Endothelial cell of umbilical vein (primary cell): Measurements from ENCODE around the gene NGEF. TPM values are rescaled to one million over a fixed set of nuclear protein-coding genes. Genes with fewer than 3 reads are reported as not detected.

Experiments
- BruUV-seq: library from RNA; stranded (reverse); fragments of 400-500 nt; replicated peaks from 2 replicates; lab custom pipeline; 2021; lab: Mats Ljungman, UMichigan
- CTCF ChIA-PET: fragments of 300-600, 350-600 bp; sonication (Branson Sonifier 250); formaldehyde crosslinking; loops from one replicate; lab custom pipeline; 2021; ENCODE audit warnings: antibody characterized with exemption, inconsistent platforms; lab: Charles Lee
- POLR2A ChIA-PET: fragments of 300-600, 350-600 bp; sonication (Branson Sonifier 250); formaldehyde crosslinking; loops from one replicate; lab custom pipeline; 2021; ENCODE audit warnings: antibody characterized with exemption, inconsistent platforms; lab: Charles Lee
- DNase-seq: peaks from one replicate; pipeline ENCODE4 v3.0.0-alpha.2; 2011; ENCODE audit warnings: low read depth, low spot score
- FAIRE-seq: peaks from 2 replicates; lab custom pipeline; 2011; peaks lifted over from hg19 to GRCh38; lab: Jason Lieb, UNC
- H2AFZ ChIP-seq: 2 replicates; pipeline ENCODE4 v1.6.0; 2012; ENCODE audit warnings: low read depth, low read length, control low read depth, inconsistent platforms
- H3K27ac ChIP-seq: 2 replicates; pipeline ENCODE4 v1.5.1; 2011; ENCODE audit warnings: low read depth, mild to moderate bottlenecking, control low read depth, low read length, moderate library complexity; ENCODE audit not compliant: insufficient read depth
- H3K27me3 ChIP-seq, 2 experiments: 2 replicates each; pipeline versions ENCODE4 v1.6.0 to v1.6.1; 2011; ENCODE audit warnings: low read length in 2 of 2, mixed read lengths in 1 of 2; ENCODE audit not compliant: control insufficient read depth in 2 of 2, insufficient read depth in 2 of 2
- H3K36me3 ChIP-seq, 2 experiments: 2 replicates in 1 of 2; 3 replicates in 1 of 2; pipeline ENCODE4 v1.5.1; 2011; ENCODE audit warnings: low read length in 2 of 2, mild to moderate bottlenecking in 1 of 2, moderate library complexity in 1 of 2; ENCODE audit not compliant: control insufficient read depth in 2 of 2, insufficient read depth in 2 of 2; ENCODE audit errors: extremely low read depth in 1 of 2
- H3K4me1 ChIP-seq: 3 replicates; pipeline ENCODE4 v1.5.1; 2011; ENCODE audit warnings: mild to moderate bottlenecking, low read length; ENCODE audit not compliant: control insufficient read depth, insufficient read depth; ENCODE audit errors: extremely low read depth
- H3K4me2 ChIP-seq: 2 replicates; pipeline ENCODE4 v1.6.1; 2011; ENCODE audit warnings: low read length, control low read depth, mixed read lengths; ENCODE audit not compliant: insufficient read depth
- H3K4me3 ChIP-seq, 3 experiments: fragments of 200-600 bp in 1 of 3; sonication (generic), shearing (Covaris generic) in 1 of 3; replicated peaks in 1 of 3; 2 replicates each; pipeline ENCODE4 v1.5.1; 2011 to 2016; ENCODE audit warnings: control low read depth in 3 of 3, low read length in 3 of 3, mild to moderate bottlenecking in 2 of 3, inconsistent platforms in 1 of 3, low read depth in 1 of 3, moderate library complexity in 1 of 3; ENCODE audit not compliant: insufficient read depth in 1 of 3
- H3K79me2 ChIP-seq: 2 replicates; pipeline ENCODE4 v1.6.0; 2012; ENCODE audit warnings: low read length, inconsistent platforms; ENCODE audit not compliant: control insufficient read depth, insufficient read depth
- H3K9ac ChIP-seq: replicated peaks from 2 replicates; pipeline ENCODE3; 2011; ENCODE audit warnings: low read length, control low read depth; ENCODE audit not compliant: insufficient read depth; ENCODE audit errors: extremely low read depth
- H3K9me1 ChIP-seq: replicated peaks from 3 replicates; pipeline ENCODE4 v1.6.0; 2011; ENCODE audit warnings: mild to moderate bottlenecking, low read length; ENCODE audit not compliant: control insufficient read depth, insufficient read depth; ENCODE audit errors: extremely low read depth
- H3K9me3 ChIP-seq: replicated peaks from 2 replicates; pipeline ENCODE4 v1.5.1; 2012; ENCODE audit warnings: low read length, inconsistent platforms; ENCODE audit not compliant: control insufficient read depth, insufficient read depth
- H4K20me1 ChIP-seq: replicated peaks from 2 replicates; pipeline ENCODE3; 2011; ENCODE audit warnings: mild to moderate bottlenecking, low read length; ENCODE audit not compliant: control insufficient read depth, insufficient read depth; ENCODE audit errors: extremely low read depth
- CTCF ChIP-seq, 2 donors: IDR thresholded peaks; 1 replicate in 1 of 2; 2 replicates in 1 of 2; pipeline ENCODE4 v1.5.1; 2011; ENCODE audit warnings: low read length in 2 of 2, mild to moderate bottlenecking in 2 of 2, moderate library complexity in 2 of 2, control low read depth in 1 of 2, inconsistent platforms in 1 of 2, low read depth in 1 of 2; ENCODE audit not compliant: insufficient read depth in 1 of 2; ENCODE audit errors: extremely low read depth in 1 of 2
- EZH2 ChIP-seq: IDR thresholded peaks from 2 replicates; pipeline ENCODE4 v1.6.1; 2012; ENCODE audit warnings: borderline replicate concordance, low read depth, mild to moderate bottlenecking, moderate library complexity, low read length, inconsistent platforms; ENCODE audit not compliant: severe bottlenecking
- FOS ChIP-seq: IDR thresholded peaks from 2 replicates; pipeline ENCODE4 v1.6.1; 2011; ENCODE audit warnings: mild to moderate bottlenecking, low read length, moderate library complexity, borderline replicate concordance; ENCODE audit not compliant: insufficient read depth
- GATA2 ChIP-seq: IDR thresholded peaks from 2 replicates; pipeline ENCODE4 v1.7.0; 2011; ENCODE audit warnings: low read depth, mild to moderate bottlenecking, moderate library complexity, mixed read lengths, low read length; ENCODE audit not compliant: insufficient read length, insufficient read depth
- JUN ChIP-seq: IDR thresholded peaks from 2 replicates; pipeline ENCODE4 v1.6.1; 2011; ENCODE audit warnings: borderline replicate concordance, low read depth; ENCODE audit not compliant: insufficient read length, insufficient read depth
- MYC ChIP-seq: IDR thresholded peaks from one replicate; pipeline ENCODE4 v1.6.1; 2011; ENCODE audit warnings: mild to moderate bottlenecking, low read depth, low read length
- POLR2A ChIP-seq: IDR thresholded peaks from 2 replicates; pipeline ENCODE4 v1.6.1; 2012; ENCODE audit warnings: low read depth, mild to moderate bottlenecking, control low read depth, low read length
- POLR2AphosphoS5 ChIP-seq: IDR thresholded peaks from 2 replicates; pipeline ENCODE4 v1.6.1; 2012; ENCODE audit warnings: low read depth, mild to moderate bottlenecking, control low read depth, low read length, moderate library complexity; ENCODE audit not compliant: insufficient read depth
- dilution Hi-C: fragments of 300-500 bp; cut with MboI; formaldehyde crosslinking; loops from one replicate; pipeline ENCODE4 v1.15.0; 2019; ENCODE audit warnings: low sequenced_read_pairs; ENCODE audit not compliant: extremely low pct_ligation_motif_present
- intact Hi-C: fragments of 100-400 bp; cut with micrococcal nuclease; formaldehyde crosslinking; loops from one replicate; pipeline ENCODE4 v1.10.0; 2022
- polyA plus RNA-seq, 4 experiments: library from polyadenylated mRNA; depleted of rRNA in 3 of 4; stranded (reverse) in 3 of 4; unstranded in 1 of 4; fragments of >200 nt; gene quantifications; 2 replicates each; pipeline versions ENCODE4 v1.2.1 to v1.2.3, GENCODE V29; 2011 to 2012; ENCODE audit warnings: missing spikeins in 1 of 4
- total RNA-seq: library from RNA; stranded (reverse); gene quantifications from 2 replicates; pipeline ENCODE4 v1.2.3, GENCODE V29; 2021
- TF ChIP-seq, protein P1 (sequence below): IDR thresholded peaks from 2 replicates; pipeline ENCODE4 v1.6.1; 2011; ENCODE audit not compliant: insufficient read depth, insufficient read length

Gene NGEF
- total and polyA plus RNA-seq, 2 donors (not counting 3 experiments of a cell fraction or from before 2014, with no cell fraction given) = 0.22 to 0.41 TPM

DNA sequence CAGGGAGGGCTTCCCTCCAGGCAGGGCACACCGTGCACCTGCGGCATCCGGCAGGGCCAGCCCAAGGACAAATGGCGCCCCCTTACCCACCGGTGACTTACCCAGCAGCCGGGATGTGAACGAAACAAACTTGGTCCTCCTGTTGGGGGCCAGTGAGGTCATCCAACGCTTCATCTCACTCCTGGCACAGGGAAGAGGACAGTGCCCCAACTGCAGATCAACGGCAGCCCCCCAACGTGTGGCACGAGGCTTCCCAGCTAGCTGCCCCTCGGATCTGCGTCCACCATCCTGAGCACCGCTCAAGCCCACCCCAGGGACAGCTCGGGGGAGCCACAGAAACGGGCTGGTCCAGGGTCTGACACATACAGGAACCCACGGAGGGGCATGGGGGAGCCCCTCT, 131.0 kb downstream of the NGEF start:
- ChIA-PET CTCF (interaction anchor here (1.6 kb wide), 1 partner anchor 20 kb away, joined by 4 read pairs; no protein-coding TSS in a partner anchor), POLR2A (no interaction called here)
- H2AFZ ChIP-seq = no peak overlapping the region
- TF ChIP-seq CTCF (IDR thresholded peaks at IDR 0.05; ENCODE audit: extremely low read depth in 1 of 2, insufficient read depth in 1 of 2, low read depth in 1 of 2, low read length in 2 of 2) = no peak
- TF ChIP-seq, protein P1, sequence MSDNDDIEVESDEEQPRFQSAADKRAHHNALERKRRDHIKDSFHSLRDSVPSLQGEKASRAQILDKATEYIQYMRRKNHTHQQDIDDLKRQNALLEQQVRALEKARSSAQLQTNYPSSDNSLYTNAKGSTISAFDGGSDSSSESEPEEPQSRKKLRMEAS = no peak
- H3K79me2 ChIP-seq = no peaks in the 10 kb centered on the region
- dilution Hi-C loops = no loop called here
- FAIRE-seq (no peak), DNase-seq (no peak)
- no peaks in the 10 kb centered on the region for H4K20me1 ChIP-seq
- H3K9me3 ChIP-seq = no peaks in the 10 kb centered on the region
- no peak overlapping the region for H3K4me2 ChIP-seq
- no peaks in the 10 kb centered on the region for H3K9me1 ChIP-seq
- no peaks in the 10 kb centered on the region for H3K27me3 ChIP-seq
- no TSS peak for BruUV-seq
- H3K4me3 ChIP-seq = no peak overlapping the region
- no peaks in the 10 kb centered on the region for H3K36me3 ChIP-seq
- intact Hi-C loops = loop anchor here (10.0 kb wide), 1 partner anchor 173 kb away; no protein-coding TSS in a partner anchor
- H3K27ac ChIP-seq = no peak overlapping the region
- H3K4me1 ChIP-seq = no peaks in the 10 kb centered on the region
- no peak overlapping the region for H3K9ac ChIP-seq

- Histone ChIP-seq H3K79me2 (no peaks in the 10 kb centered on the region), H3K9ac (no peak overlapping the region), H2AFZ (no peak overlapping the region), H3K4me2 (no peak overlapping the region), H3K4me3 (no peak overlapping the region), H3K9me3 (no peaks in the 10 kb centered on the region), H3K27ac (no peak overlapping the region), H3K36me3 (no peaks in the 10 kb centered on the region), H3K27me3 (no peaks in the 10 kb centered on the region), H3K9me1 (no peaks in the 10 kb centered on the region), H4K20me1 (no peaks in the 10 kb centered on the region), H3K4me1 (no peaks in the 10 kb centered on the region)
- no TSS peak for BruUV-seq
- TF ChIP-seq POLR2AphosphoS5 (no peak), EZH2 (no peak), CTCF (IDR thresholded peaks at IDR 0.05; ENCODE audit: extremely low read depth in 1 of 2, insufficient read depth in 1 of 2, low read depth in 1 of 2, low read length in 2 of 2) (no peak), MYC (no peak), POLR2A (no peak), JUN (no peak), FOS (no peak), GATA2 (no peak)
- TF ChIP-seq, protein P1 = no peak
- ChIA-PET POLR2A (no interaction called here), CTCF (interaction anchor here (0.6 to 1.6 kb wide), 3 partner anchors 21 to 174 kb away, joined by 3 to 5 read pairs (median 4); no protein-coding TSS in a partner anchor)
- intact Hi-C loops = loop anchor here (10.0 kb wide), 1 partner anchor 174 kb away; no protein-coding TSS in a partner anchor
- dilution Hi-C loops = no loop called here
- no peak for FAIRE-seq
- no peak for DNase-seq
Observed at GRCh38 chr2:232880764-232881351, 132.2 kb downstream of the NGEF start.
